ENCODE data around the gene GSE1. TPM values are rescaled to one million over a fixed set of nuclear protein-coding genes. Genes with fewer than 3 reads are reported as not detected.

Gene GSE1
- total and polyA plus RNA-seq, 2 experiments from 2014 or later = 27.9 to 43.5 TPM

DNA sequence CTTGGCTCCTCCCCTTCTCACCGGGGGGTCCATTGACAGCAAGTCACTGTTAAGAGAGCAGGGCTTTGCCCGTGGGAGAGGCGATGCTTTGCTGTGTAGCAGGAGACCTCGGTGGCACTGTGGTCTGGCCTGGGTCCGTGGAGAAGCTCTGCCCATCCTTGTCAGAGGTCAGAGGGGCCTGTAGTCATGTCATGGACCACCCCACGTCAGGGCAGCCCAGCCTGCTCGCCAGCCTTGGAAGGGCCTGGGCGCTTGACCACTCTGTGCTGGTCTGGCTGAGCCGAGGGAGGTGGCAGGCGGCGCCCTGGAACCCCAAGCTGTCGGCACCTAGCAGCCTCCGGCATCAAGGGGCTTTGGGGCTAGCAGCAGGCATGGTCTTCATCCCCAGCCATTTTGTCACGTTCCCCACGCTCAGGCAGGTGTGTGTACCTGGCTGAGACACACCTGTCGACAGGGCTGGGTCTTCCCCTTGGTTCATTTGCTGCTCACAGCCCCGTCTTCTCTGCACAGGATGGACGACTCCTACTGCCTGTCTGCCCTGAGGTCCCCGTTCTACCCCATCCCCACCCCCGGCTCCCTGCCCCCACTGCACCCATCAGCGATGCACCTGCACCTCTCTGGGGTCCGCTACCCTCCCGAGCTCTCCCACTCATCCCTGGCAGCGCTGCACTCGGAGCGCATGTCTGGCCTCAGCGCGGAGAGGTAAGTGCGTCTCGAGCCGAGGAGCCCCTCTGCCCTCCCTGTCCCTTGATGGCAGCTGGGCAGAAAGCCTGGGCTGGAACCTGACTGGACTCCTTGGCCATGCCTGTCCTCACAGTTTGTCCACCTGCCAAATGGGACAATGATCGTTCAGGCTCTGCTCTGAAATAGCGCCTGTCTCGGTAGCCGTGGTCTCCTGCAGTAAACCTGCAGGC, 42.4 kb downstream of the GSE1 start:
- Histone ChIP-seq H3K27me3 (no peaks in the 10 kb centered on the region), H3K79me2 (peaks cover 7% of the 10 kb centered on the region), H3K4me3 (no peak overlapping the region), H3K9me3 (ENCODE audit: low read depth) (no peaks in the 10 kb centered on the region), H3K36me3 (replicated peaks; ENCODE audit: insufficient read depth, low read depth) (no peaks in the 10 kb centered on the region), H3K27ac (no peak overlapping the region), H2AFZ (no peak overlapping the region), H3K4me2 (no peak overlapping the region), H3K9me2 (replicated peaks; ENCODE audit: insufficient read depth) (no peaks in the 10 kb centered on the region), H3K4me1 (ENCODE audit: insufficient read depth) (peaks cover 17% of the 10 kb centered on the region), H4K20me1 (ENCODE audit: insufficient read depth, poor library complexity, severe bottlenecking) (peaks cover 43% of the 10 kb centered on the region)
- TF ChIP-seq, protein P1, sequence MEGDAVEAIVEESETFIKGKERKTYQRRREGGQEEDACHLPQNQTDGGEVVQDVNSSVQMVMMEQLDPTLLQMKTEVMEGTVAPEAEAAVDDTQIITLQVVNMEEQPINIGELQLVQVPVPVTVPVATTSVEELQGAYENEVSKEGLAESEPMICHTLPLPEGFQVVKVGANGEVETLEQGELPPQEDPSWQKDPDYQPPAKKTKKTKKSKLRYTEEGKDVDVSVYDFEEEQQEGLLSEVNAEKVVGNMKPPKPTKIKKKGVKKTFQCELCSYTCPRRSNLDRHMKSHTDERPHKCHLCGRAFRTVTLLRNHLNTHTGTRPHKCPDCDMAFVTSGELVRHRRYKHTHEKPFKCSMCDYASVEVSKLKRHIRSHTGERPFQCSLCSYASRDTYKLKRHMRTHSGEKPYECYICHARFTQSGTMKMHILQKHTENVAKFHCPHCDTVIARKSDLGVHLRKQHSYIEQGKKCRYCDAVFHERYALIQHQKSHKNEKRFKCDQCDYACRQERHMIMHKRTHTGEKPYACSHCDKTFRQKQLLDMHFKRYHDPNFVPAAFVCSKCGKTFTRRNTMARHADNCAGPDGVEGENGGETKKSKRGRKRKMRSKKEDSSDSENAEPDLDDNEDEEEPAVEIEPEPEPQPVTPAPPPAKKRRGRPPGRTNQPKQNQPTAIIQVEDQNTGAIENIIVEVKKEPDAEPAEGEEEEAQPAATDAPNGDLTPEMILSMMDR (IDR thresholded peaks at IDR 0.05; ENCODE audit: poor library complexity) = no peak
- no peak for TF ChIP-seq EZH2 (IDR thresholded peaks at IDR 0.05; ENCODE audit: borderline replicate concordance)
- TF ChIP-seq EZH2phosphoT487 (IDR thresholded peaks at IDR 0.05; ENCODE audit: low read depth, severe bottlenecking, unreplicated experiment) = no peak
- WGBS (ENCODE audit: low lambda C conversion rate, missing lambda C conversion rate) = 92% methylated on average over 34 of the region's 35 CpGs
- DNase-seq (ENCODE audit: low spot score) = no peak

- Histone ChIP-seq H3K79me2 (peaks cover 7% of the 10 kb centered on the region), H3K27ac (peak overlapping the region; percentile 57), H3K4me3 (no peak overlapping the region), H3K9me3 (ENCODE audit: low read depth) (no peaks in the 10 kb centered on the region), H4K20me1 (ENCODE audit: insufficient read depth, poor library complexity, severe bottlenecking) (peaks cover 34% of the 10 kb centered on the region), H3K9me2 (replicated peaks; ENCODE audit: insufficient read depth) (no peaks in the 10 kb centered on the region), H3K4me2 (no peak overlapping the region), H3K36me3 (replicated peaks; ENCODE audit: insufficient read depth, low read depth) (no peaks in the 10 kb centered on the region), H3K27me3 (no peaks in the 10 kb centered on the region), H2AFZ (no peak overlapping the region), H3K4me1 (ENCODE audit: insufficient read depth) (peaks cover 10% of the 10 kb centered on the region)
- TF ChIP-seq EZH2 (IDR thresholded peaks at IDR 0.05; ENCODE audit: borderline replicate concordance) = no peak
- TF ChIP-seq, protein P1 (IDR thresholded peaks at IDR 0.05; ENCODE audit: poor library complexity) = no peak
- TF ChIP-seq EZH2phosphoT487 (IDR thresholded peaks at IDR 0.05; ENCODE audit: low read depth, severe bottlenecking, unreplicated experiment) = no peak
- WGBS (ENCODE audit: low lambda C conversion rate, missing lambda C conversion rate) = 89% methylated on average over 59 of the region's 59 CpGs
- DNase-seq (ENCODE audit: low spot score) = peak; percentile 45
Observed at GRCh38 chr16:85656351-85657266, 43.5 kb downstream of the GSE1 start.

DNA sequence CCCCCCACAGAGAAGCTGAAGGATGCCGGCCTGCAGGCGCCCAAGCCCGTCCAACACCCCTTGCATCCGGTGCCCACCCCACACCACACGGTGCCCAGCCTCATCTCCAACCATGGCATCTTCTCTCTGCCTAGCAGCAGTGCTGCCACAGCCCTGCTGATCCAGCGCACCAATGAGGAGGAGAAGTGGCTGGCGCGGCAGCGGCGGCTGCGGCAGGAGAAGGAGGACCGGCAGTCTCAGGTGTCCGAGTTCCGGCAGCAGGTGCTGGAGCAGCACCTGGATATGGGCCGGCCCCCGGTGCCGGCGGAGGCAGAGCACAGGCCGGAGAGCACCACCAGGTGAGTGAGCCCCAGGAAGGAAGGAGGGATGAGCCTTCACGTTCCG, 44.1 kb downstream of the GSE1 start:
- TF ChIP-seq EZH2phosphoT487 (IDR thresholded peaks at IDR 0.05; ENCODE audit: low read depth, severe bottlenecking, unreplicated experiment) (no peak), EZH2 (IDR thresholded peaks at IDR 0.05; ENCODE audit: borderline replicate concordance) (no peak)
- TF ChIP-seq, protein P1 (IDR thresholded peaks at IDR 0.05; ENCODE audit: poor library complexity) = no peak
- Histone ChIP-seq H3K27me3 (no peaks in the 10 kb centered on the region), H3K79me2 (peaks cover 7% of the 10 kb centered on the region), H2AFZ (no peak overlapping the region), H3K36me3 (replicated peaks; ENCODE audit: insufficient read depth, low read depth) (no peaks in the 10 kb centered on the region), H3K27ac (peak overlapping the region; percentile 57), H3K9me2 (replicated peaks; ENCODE audit: insufficient read depth) (no peaks in the 10 kb centered on the region), H3K9me3 (ENCODE audit: low read depth) (no peaks in the 10 kb centered on the region), H4K20me1 (ENCODE audit: insufficient read depth, poor library complexity, severe bottlenecking) (peaks cover 33% of the 10 kb centered on the region), H3K4me2 (no peak overlapping the region), H3K4me1 (ENCODE audit: insufficient read depth) (peaks cover 4% of the 10 kb centered on the region), H3K4me3 (no peak overlapping the region)
- 97% methylated on average over 21 of the region's 21 CpGs for WGBS (ENCODE audit: low lambda C conversion rate, missing lambda C conversion rate)
- DNase-seq (ENCODE audit: low spot score) = no peak
